OCI-LY1 (cell line): ENCODE data around the gene AHSG.

ENCODE experiments used
- H2AFZ ChIP-seq: fragments of 200-600 bp; sonication (generic), shearing (Covaris generic); 2 replicates; pipeline ENCODE4 v1.6.0; 2014; ENCODE audit warnings: antibody characterized with exemption, mild to moderate bottlenecking, low read length
- H3F3A ChIP-seq: fragments of 200-600 bp; sonication (generic), shearing (Covaris generic); 2 replicates; pipeline ENCODE4 v1.6.0; 2014; ENCODE audit warnings: mild to moderate bottlenecking, antibody characterized with exemption, low read length, moderate library complexity; ENCODE audit not compliant: insufficient read depth
- H3K27ac ChIP-seq: fragments of 200-600 bp; sonication (generic); 2 replicates; pipeline ENCODE4 v1.5.1; 2014; ENCODE audit warnings: low read length, mixed run types, mild to moderate bottlenecking, low read depth; ENCODE audit not compliant: poor library complexity, severe bottlenecking
- H3K27me3 ChIP-seq: fragments of 200-600 bp; sonication (generic); 2 replicates; pipeline ENCODE4 v1.6.0; 2014; ENCODE audit warnings: antibody characterized with exemption, mild to moderate bottlenecking, low read length, moderate library complexity; ENCODE audit not compliant: insufficient read depth
- H3K36me3 ChIP-seq: fragments of 200-600 bp; sonication (generic); 2 replicates; pipeline ENCODE4 v1.6.1; 2014; ENCODE audit warnings: mild to moderate bottlenecking, antibody characterized with exemption, low read length, moderate library complexity, mixed read lengths; ENCODE audit not compliant: insufficient read depth
- H3K4me1 ChIP-seq: fragments of 200-600 bp; sonication (generic); 2 replicates; pipeline ENCODE4 v1.5.1; 2014; ENCODE audit warnings: mild to moderate bottlenecking, low read length, moderate library complexity; ENCODE audit not compliant: insufficient read depth, severe bottlenecking
- H3K4me2 ChIP-seq: fragments of 200-600 bp; sonication (generic), shearing (Covaris generic); 2 replicates; pipeline ENCODE4 v1.6.1; 2014; ENCODE audit warnings: low read length
- H3K4me3 ChIP-seq: fragments of 200-600 bp; sonication (generic); 2 replicates; pipeline ENCODE4 v1.5.1; 2014; ENCODE audit warnings: low read length, low read depth, mild to moderate bottlenecking, mixed read lengths; ENCODE audit not compliant: poor library complexity, severe bottlenecking
- H3K79me2 ChIP-seq: fragments of 200-600 bp; shearing (Covaris generic); 2 replicates; pipeline ENCODE4 v1.6.1; 2016; ENCODE audit warnings: mixed run types, low read length, mixed read lengths; ENCODE audit not compliant: insufficient read depth
- H3K9ac ChIP-seq: fragments of 200-600 bp; sonication (generic), shearing (Covaris generic); 2 replicates; pipeline ENCODE4 v1.6.1; 2014; ENCODE audit warnings: mild to moderate bottlenecking, low read length, mixed read lengths
- H3K9me2 ChIP-seq: fragments of 200-600 bp; sonication (generic), shearing (Covaris generic); 2 replicates; pipeline ENCODE4 v1.6.1; 2014; ENCODE audit warnings: low read depth, mild to moderate bottlenecking, low read length, mixed read lengths
- H3K9me3 ChIP-seq: fragments of 200-600 bp; shearing (Covaris generic); 2 replicates; pipeline ENCODE4 v1.6.1; 2014; ENCODE audit warnings: low read length, mixed read lengths
- H4K20me1 ChIP-seq: fragments of 200-600 bp; sonication (generic), shearing (Covaris generic); 2 replicates; pipeline ENCODE4 v1.6.0; 2016; ENCODE audit warnings: mild to moderate bottlenecking, low read length; ENCODE audit not compliant: insufficient read depth
- CTCF ChIP-seq: fragments of 200-600 bp; sonication (generic), shearing (Covaris generic); IDR thresholded peaks from 2 replicates; pipeline ENCODE4 v1.5.1; 2017; ENCODE audit warnings: mild to moderate bottlenecking, antibody characterized with exemption, low read length, moderate library complexity, mixed read lengths
- EZH2 ChIP-seq: fragments of 200-600 bp; sonication (generic), shearing (Covaris generic); IDR thresholded peaks from 2 replicates; pipeline ENCODE4 v1.8.0; 2017; ENCODE audit warnings: borderline replicate concordance, mixed run types, mild to moderate bottlenecking, antibody characterized with exemption, low read length, moderate library complexity, mixed read lengths

The AHSG gene

DNA sequence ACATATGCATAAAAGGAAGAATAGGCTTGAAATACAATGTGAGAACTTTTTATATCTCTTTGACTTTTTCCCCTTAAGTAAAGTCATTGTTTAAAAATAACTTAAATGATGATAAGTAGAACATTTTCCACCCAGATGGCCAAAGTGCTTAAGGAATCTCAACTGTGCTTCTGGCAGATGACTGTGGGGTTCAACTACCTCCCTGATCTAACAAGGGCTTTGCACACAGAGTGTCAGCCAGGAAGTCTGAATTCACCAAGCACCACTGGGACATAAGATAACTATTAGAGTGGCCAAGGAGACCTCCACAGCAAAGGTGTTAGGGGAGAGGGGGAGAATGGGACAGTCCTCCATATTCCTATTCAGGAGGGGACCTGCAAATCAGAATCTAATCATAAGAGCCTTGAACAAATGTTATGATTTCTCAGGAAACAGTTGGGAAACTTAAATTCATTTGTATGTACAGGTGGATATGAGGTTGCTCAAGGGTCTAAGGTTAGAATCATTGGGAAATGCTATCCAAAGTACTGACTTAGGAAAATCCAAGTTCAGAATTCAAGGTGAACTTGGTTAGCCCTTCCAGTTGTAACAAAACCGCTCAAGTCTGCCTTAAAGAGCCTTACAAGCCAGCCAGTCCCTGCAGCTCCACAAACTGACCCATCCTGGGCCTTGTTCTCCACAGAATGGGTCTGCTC lies 27.1 kb downstream of the AHSG start, which contains the start of gene FETUB:
FETUB (plus strand) TSS at position 622 of the 695 bp plus-strand sequence; CDS start at position 684, 62 bp downstream.
- H3K4me2 ChIP-seq = no peak within 1 kb of the TSS
- H2AFZ ChIP-seq = no peak within 1 kb of the TSS

DNA sequence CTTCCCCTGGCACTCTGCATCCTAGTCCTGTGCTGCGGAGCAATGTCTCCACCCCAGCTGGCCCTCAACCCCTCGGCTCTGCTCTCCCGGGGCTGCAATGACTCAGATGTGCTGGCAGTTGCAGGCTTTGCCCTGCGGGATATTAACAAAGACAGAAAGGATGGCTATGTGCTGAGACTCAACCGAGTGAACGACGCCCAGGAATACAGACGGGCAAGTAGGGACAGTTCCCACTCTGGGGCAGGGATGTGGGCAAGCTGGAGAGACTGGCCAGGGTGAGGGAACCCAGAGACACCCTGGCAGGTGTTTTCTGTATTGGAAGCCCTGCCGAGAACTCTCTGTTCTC lies 27.6 kb downstream of the AHSG start:
- Histone ChIP-seq H3K9me2 (no peaks in the 10 kb centered on the region), H3F3A (no peaks in the 10 kb centered on the region), H3K9me3 (peaks cover 9% of the 10 kb centered on the region), H4K20me1 (no peaks in the 10 kb centered on the region), H2AFZ (no peak overlapping the region), H3K4me2 (no peak overlapping the region), H3K36me3 (no peaks in the 10 kb centered on the region; the same call in 1 of the 2 replicates), H3K79me2 (no peaks in the 10 kb centered on the region), H3K9ac (no peak overlapping the region), H3K27me3 (no peaks in the 10 kb centered on the region; the same call in 1 of the 2 replicates), H3K4me1 (no peaks in the 10 kb centered on the region), H3K27ac (no peak overlapping the region), H3K4me3 (no peak overlapping the region)
- no peak for TF ChIP-seq EZH2
- no peak for TF ChIP-seq CTCF

More for the DNA sequence above, 27.1 kb downstream of the AHSG start, which contains the start of gene FETUB:
- Histone ChIP-seq H3K79me2 (no peaks in the 10 kb centered on the region), H3K36me3 (no peaks in the 10 kb centered on the region; the same call in 1 of the 2 replicates), H4K20me1 (no peaks in the 10 kb centered on the region), H3K27me3 (no peaks in the 10 kb centered on the region; the same call in 1 of the 2 replicates), H3F3A (no peaks in the 10 kb centered on the region), H3K4me3 (no peak within 1 kb of the TSS), H3K27ac (no peak within 1 kb of the TSS), H3K9me3 (peaks cover 9% of the 10 kb centered on the region), H3K9ac (no peak within 1 kb of the TSS), H3K9me2 (no peaks in the 10 kb centered on the region), H3K4me1 (no peaks in the 10 kb centered on the region)
- TF ChIP-seq EZH2 = no peak
- no peak for TF ChIP-seq CTCF

- no peaks in the 10 kb centered on the region for H3K79me2 ChIP-seq
- no peaks in the 10 kb centered on the region for H3K9me2 ChIP-seq
- no peaks in the 10 kb centered on the region for H3F3A ChIP-seq
- TF ChIP-seq EZH2 (no peak), CTCF (no peak)
- peaks cover 9% of the 10 kb centered on the region for H3K9me3 ChIP-seq
- no peak overlapping the region for H3K27ac ChIP-seq
- H3K4me2 ChIP-seq = no peak overlapping the region
- no peak overlapping the region for H3K4me3 ChIP-seq
- H3K36me3 ChIP-seq = no peaks in the 10 kb centered on the region; the same call in 1 of the 2 replicates
- H3K9ac ChIP-seq = no peak overlapping the region
- no peaks in the 10 kb centered on the region for H3K4me1 ChIP-seq
- no peaks in the 10 kb centered on the region for H4K20me1 ChIP-seq
- H2AFZ ChIP-seq = no peak overlapping the region
- no peaks in the 10 kb centered on the region; the same call in 1 of the 2 replicates for H3K27me3 ChIP-seq
These were observed 28.1 kb downstream of the AHSG start for GRCh38 chr3:186640929-186641328.
